Neural progenitor cell (in vitro differentiated cells): Measurements from ENCODE around the gene CGRRF1.

Experiments used
- EZH2 ChIP-seq: fragments of 200-600 bp; sonication (generic); IDR thresholded peaks from 2 replicates; pipeline ENCODE4 v1.6.1; 2017; ENCODE audit warnings: antibody characterized with exemption, mild to moderate bottlenecking, moderate library complexity
- EZH2phosphoT487 ChIP-seq: fragments of 200-600 bp; sonication (generic); IDR thresholded peaks from 2 replicates; pipeline ENCODE4 v1.6.1; 2017; ENCODE audit warnings: antibody characterized with exemption
- TF ChIP-seq, protein P1 (sequence below): fragments of 200-600 bp; sonication (generic); IDR thresholded peaks from 2 replicates; pipeline ENCODE4 v1.5.1; 2017; ENCODE audit warnings: antibody characterized with exemption, mild to moderate bottlenecking

DNA sequence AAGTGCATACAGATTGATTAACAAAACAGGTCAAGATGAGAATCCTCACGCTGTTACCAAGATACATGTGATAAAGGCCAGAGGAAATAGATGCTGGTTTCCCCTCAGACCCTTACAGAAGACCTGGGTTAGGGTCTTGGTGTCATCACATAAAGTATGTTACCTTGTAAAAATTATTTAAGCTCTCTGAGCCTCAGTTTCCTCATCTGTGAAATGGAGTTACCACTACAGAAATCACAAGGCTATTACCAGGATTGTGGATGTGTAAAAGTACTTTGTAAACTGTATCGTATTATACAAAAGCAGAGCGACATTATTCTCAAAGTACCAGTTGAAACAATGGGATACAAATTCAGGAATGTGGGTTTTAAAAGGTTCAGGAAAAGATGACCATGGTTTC lies 71.2 kb downstream of the CGRRF1 start:
- TF ChIP-seq, protein P1, sequence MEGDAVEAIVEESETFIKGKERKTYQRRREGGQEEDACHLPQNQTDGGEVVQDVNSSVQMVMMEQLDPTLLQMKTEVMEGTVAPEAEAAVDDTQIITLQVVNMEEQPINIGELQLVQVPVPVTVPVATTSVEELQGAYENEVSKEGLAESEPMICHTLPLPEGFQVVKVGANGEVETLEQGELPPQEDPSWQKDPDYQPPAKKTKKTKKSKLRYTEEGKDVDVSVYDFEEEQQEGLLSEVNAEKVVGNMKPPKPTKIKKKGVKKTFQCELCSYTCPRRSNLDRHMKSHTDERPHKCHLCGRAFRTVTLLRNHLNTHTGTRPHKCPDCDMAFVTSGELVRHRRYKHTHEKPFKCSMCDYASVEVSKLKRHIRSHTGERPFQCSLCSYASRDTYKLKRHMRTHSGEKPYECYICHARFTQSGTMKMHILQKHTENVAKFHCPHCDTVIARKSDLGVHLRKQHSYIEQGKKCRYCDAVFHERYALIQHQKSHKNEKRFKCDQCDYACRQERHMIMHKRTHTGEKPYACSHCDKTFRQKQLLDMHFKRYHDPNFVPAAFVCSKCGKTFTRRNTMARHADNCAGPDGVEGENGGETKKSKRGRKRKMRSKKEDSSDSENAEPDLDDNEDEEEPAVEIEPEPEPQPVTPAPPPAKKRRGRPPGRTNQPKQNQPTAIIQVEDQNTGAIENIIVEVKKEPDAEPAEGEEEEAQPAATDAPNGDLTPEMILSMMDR, result no peak
- no peak for TF ChIP-seq EZH2
- no peak for TF ChIP-seq EZH2phosphoT487
